OCI-LY7 (cell line): ENCODE data around the gene DPPA5. TPM values are rescaled to one million over a fixed set of nuclear protein-coding genes. Genes with fewer than 3 reads are reported as not detected.
"Not testable (repeated sequence)": the region's sequence is repeated elsewhere in the genome, so short reads cannot be mapped to it uniquely, and the experiment has no call there.

Source experiments
- BruUV-seq: library from RNA; stranded (reverse); fragments of 400-500 nt; replicated peaks from 2 replicates; lab custom pipeline; 2021; lab: Mats Ljungman, UMichigan
- CTCF ChIA-PET: fragments of 300-600 bp; sonication (Branson Sonifier 250); formaldehyde crosslinking; loops from one replicate; lab custom pipeline; 2022; ENCODE audit warnings: antibody characterized with exemption; ENCODE audit not compliant: unreplicated experiment; lab: Charles Lee
- POLR2A ChIA-PET: fragments of 300-600 bp; sonication (Branson Sonifier 250); formaldehyde crosslinking; loops from one replicate; lab custom pipeline; 2022; ENCODE audit warnings: antibody characterized with exemption; lab: Charles Lee
- DNase-seq: peaks from one replicate; pipeline ENCODE4 v3.0.0-alpha.2; 2015; ENCODE audit warnings: low spot score
- H2AFZ ChIP-seq: fragments of 200-600 bp; sonication (generic), shearing (Covaris generic); 2 replicates; pipeline ENCODE4 v1.6.1; 2014; ENCODE audit warnings: mild to moderate bottlenecking, antibody characterized with exemption, low read length, moderate library complexity
- H3K27ac ChIP-seq: fragments of 200-600 bp; sonication (generic); 2 replicates; pipeline ENCODE4 v1.5.1; 2014; ENCODE audit warnings: mixed run types, low read depth, mild to moderate bottlenecking, moderate library complexity, low read length, inconsistent platforms; ENCODE audit not compliant: poor library complexity, severe bottlenecking
- H3K36me3 ChIP-seq: fragments of 200-600 bp; sonication (generic); 2 replicates; pipeline ENCODE4 v1.6.1; 2014; ENCODE audit warnings: mild to moderate bottlenecking, antibody characterized with exemption, low read length, moderate library complexity, mixed read lengths; ENCODE audit not compliant: insufficient read depth
- H3K4me1 ChIP-seq: fragments of 200-600 bp; sonication (generic); 2 replicates; pipeline ENCODE4 v1.5.1; 2014; ENCODE audit warnings: mild to moderate bottlenecking, low read length; ENCODE audit not compliant: insufficient read depth, poor library complexity, severe bottlenecking
- H3K4me2 ChIP-seq: fragments of 200-600 bp; sonication (generic); 2 replicates; pipeline ENCODE4 v1.6.1; 2014; ENCODE audit warnings: mild to moderate bottlenecking, low read length
- H3K4me3 ChIP-seq: fragments of 200-600 bp; sonication (generic); 2 replicates; pipeline ENCODE4 v1.5.1; 2014; ENCODE audit warnings: mild to moderate bottlenecking, low read depth, low read length; ENCODE audit not compliant: poor library complexity, severe bottlenecking
- H3K79me2 ChIP-seq: fragments of 200-600 bp; sonication (generic); 2 replicates; pipeline ENCODE4 v1.6.1; 2016; ENCODE audit warnings: low read depth, mild to moderate bottlenecking, low read length, moderate library complexity, mixed read lengths; ENCODE audit not compliant: insufficient read depth
- H3K9me2 ChIP-seq: fragments of 200-600 bp; sonication (generic); 2 replicates; pipeline ENCODE4 v1.6.1; 2016; ENCODE audit warnings: mild to moderate bottlenecking, low read length, mixed read lengths; ENCODE audit not compliant: insufficient read depth
- H3K9me3 ChIP-seq: fragments of 200-600 bp; sonication (generic); 2 replicates; pipeline ENCODE4 v1.6.1; 2014; ENCODE audit warnings: mild to moderate bottlenecking, mixed run types, low read length, mixed read lengths
- H4K20me1 ChIP-seq: fragments of 200-600 bp; sonication (generic); 2 replicates; pipeline ENCODE4 v1.6.1; 2014; ENCODE audit warnings: mild to moderate bottlenecking, antibody characterized with exemption, low read length, moderate library complexity, mixed read lengths; ENCODE audit not compliant: insufficient read depth
- EZH2phosphoT487 ChIP-seq: fragments of 200-600 bp; sonication (generic); IDR thresholded peaks from 2 replicates; pipeline ENCODE4 v1.6.1; 2018; ENCODE audit warnings: low read depth, borderline replicate concordance, mild to moderate bottlenecking, mixed run types, antibody characterized with exemption, low read length, moderate library complexity, mixed read lengths
- intact Hi-C: fragments of 100-400 bp; cut with micrococcal nuclease; formaldehyde crosslinking; loops from one replicate; pipeline ENCODE4 v1.10.0; 2022; ENCODE audit not compliant: unreplicated experiment
- small RNA-seq: library from RNA; depleted of rRNA; stranded (forward); fragments of <200 nt; gene quantifications from one replicate; pipeline ENCODE3, GENCODE V24; 2014
- total RNA-seq, 2 experiments: library from RNA; depleted of rRNA in 1 of 2; stranded (reverse); fragments of >200 nt in 1 of 2; shearing (Covaris generic) in 1 of 2; gene quantifications; 2 replicates each; pipeline ENCODE4 v1.2.3, GENCODE V29; 2014 to 2022
- TF ChIP-seq, protein P1 (sequence below): fragments of 200-600 bp; sonication (generic); conservative IDR thresholded peaks from 2 replicates; pipeline ENCODE4 v1.5.1; 2014; ENCODE audit warnings: mild to moderate bottlenecking, antibody characterized with exemption, low read length, moderate library complexity, mixed read lengths

DPPA5 gene
- total RNA-seq, 2 experiments from 2014 or later, result not detected

DNA sequence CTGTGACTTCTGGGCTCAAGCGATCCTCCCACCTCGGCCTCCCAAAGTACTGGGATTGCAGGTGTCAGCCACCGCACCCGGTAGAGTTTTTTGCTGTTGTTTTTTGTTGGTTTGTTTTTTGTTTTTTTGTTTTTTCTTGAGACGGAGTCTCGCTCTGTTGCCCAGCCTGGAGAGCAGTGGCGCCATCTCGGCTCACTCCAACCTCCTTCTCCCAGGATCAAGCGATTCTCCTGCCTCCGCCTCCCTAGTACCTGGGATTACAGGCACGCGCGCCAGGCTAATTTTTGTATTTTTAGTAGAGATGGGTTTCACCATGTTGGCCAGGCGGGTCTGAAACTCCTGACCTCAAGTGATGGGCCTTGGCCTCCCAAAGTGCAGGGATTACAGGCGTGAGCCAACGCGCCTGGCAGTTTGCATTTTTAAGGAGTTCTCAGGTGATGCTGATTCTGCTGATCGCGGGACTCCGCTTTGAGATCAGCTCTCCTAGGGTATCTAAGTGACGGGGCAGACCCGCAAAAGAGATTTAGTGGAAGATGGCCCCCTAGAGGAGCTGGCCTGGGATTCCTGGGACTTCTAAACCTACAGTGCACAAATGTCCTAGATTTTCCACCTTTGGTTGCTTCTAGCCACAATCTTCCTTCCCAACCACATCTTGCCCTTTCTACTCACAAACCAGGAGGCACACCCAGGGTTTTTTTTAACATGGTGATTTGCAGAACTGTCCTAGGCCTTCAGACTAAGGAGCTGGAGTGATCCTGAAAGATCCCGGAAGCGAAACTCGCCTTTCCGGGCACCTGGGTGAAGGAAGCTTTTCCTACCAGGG lies 45.2 kb downstream of the DPPA5 start:
- Histone ChIP-seq H2AFZ (peak overlapping the region; percentile 72; the same call in 1 of the 2 replicates), H3K4me1 (peaks cover 34% of the 10 kb centered on the region), H3K9me2 (no peaks in the 10 kb centered on the region), H4K20me1 (no peaks in the 10 kb centered on the region), H3K4me2 (peak overlapping the region; percentile 79), H3K4me3 (peak overlapping the region; percentile 75), H3K27ac (peak overlapping the region; percentile 65), H3K36me3 (peaks cover 18% of the 10 kb centered on the region), H3K79me2 (peaks cover 59% of the 10 kb centered on the region), H3K9me3 (no peaks in the 10 kb centered on the region)
- peak; percentile 61 for DNase-seq
- BruUV-seq, result no TSS peak
- ChIA-PET CTCF (interaction anchor here (0.6 kb wide), 1 partner anchor 237 kb away, joined by 4 read pairs; no protein-coding TSS in a partner anchor), POLR2A (interaction anchor here (0.6 to 2.2 kb wide), 8 partner anchors 152 to 691 kb away, joined by 3 to 10 read pairs (median 4); partner anchors contain the start of genes MTO1 and SLC17A5)
- intact Hi-C loops, result loop anchor here (5.0 kb wide), 2 partner anchors 153 to 213 kb away; partner anchors contain the start of genes EEF1A1 and MTO1
- TF ChIP-seq EZH2phosphoT487, result no peak
- TF ChIP-seq, protein P1, sequence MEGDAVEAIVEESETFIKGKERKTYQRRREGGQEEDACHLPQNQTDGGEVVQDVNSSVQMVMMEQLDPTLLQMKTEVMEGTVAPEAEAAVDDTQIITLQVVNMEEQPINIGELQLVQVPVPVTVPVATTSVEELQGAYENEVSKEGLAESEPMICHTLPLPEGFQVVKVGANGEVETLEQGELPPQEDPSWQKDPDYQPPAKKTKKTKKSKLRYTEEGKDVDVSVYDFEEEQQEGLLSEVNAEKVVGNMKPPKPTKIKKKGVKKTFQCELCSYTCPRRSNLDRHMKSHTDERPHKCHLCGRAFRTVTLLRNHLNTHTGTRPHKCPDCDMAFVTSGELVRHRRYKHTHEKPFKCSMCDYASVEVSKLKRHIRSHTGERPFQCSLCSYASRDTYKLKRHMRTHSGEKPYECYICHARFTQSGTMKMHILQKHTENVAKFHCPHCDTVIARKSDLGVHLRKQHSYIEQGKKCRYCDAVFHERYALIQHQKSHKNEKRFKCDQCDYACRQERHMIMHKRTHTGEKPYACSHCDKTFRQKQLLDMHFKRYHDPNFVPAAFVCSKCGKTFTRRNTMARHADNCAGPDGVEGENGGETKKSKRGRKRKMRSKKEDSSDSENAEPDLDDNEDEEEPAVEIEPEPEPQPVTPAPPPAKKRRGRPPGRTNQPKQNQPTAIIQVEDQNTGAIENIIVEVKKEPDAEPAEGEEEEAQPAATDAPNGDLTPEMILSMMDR, result peak; percentile 67

DNA sequence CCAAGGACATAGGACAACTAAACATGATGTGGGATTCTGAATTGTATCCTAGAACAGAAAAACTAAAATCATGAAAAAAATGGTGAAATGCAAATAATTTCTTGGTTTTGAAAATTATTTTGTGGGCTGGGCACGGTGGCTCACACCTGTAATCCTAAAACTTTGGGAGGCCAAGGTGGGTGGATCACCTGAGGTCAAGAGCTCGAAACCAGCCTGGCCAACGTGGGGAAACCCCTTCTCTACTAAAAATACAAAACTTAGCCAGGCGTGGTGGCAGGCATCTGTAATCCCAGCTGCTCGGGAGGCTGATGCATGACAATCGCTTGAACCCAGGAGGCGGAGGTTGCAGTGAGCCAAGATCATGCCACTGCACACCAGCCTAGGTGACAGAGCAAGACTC lies 50.3 kb downstream of the DPPA5 start:
- POLR2A ChIA-PET, result interaction anchor here (0.5 to 1.5 kb wide), 5 partner anchors 13 to 899 kb away, joined by 3 to 7 read pairs (median 5); no protein-coding TSS in a partner anchor
- H3K4me2 ChIP-seq, result peak overlapping the region; percentile 33
- peaks cover 41% of the 10 kb centered on the region for H3K4me1 ChIP-seq
- H3K9me2 ChIP-seq, intact Hi-C loops, H3K9me3 ChIP-seq, H4K20me1 ChIP-seq, H2AFZ ChIP-seq, CTCF ChIA-PET, BruUV-seq: not testable (repeated sequence)
- peak overlapping the region; percentile 27 for H3K27ac ChIP-seq
- peak; percentile 31 for DNase-seq
- H3K4me3 ChIP-seq, result peak overlapping the region; percentile 19
- peaks cover 77% of the 10 kb centered on the region for H3K79me2 ChIP-seq
- peaks cover 69% of the 10 kb centered on the region for H3K36me3 ChIP-seq

Small RNA genes within 50 kb of the gene (small RNA-seq; reads per million reads assigned to genes)
- gene RPL39P3, result 0.57 reads per million, percentile 14 among the genes with 10 or more reads in this experiment

Other genes with a start within 250 kb of the DPPA5 start
- gene KHDC1L, start 128.8 kb downstream of the DPPA5 start, total RNA-seq (2014; rRNA removed; shearing (Covaris generic)), result 1.1 TPM in 1 of 2 replicates, not detected in the other
- not detected in 2 replicates for gene KHDC1L, start 128.8 kb downstream of the DPPA5 start, total RNA-seq (2022)
- 13.4 and 16.2 TPM in 2 replicates for gene KHDC1, start 91.1 kb downstream of the DPPA5 start, total RNA-seq (2014; rRNA removed; shearing (Covaris generic))
- 22.3 and 22.6 TPM in 2 replicates for gene KHDC1, start 91.1 kb downstream of the DPPA5 start, total RNA-seq (2022)
- gene KHDC3L, start 8.4 kb upstream of the DPPA5 start, total RNA-seq (2014; rRNA removed; shearing (Covaris generic)), result not detected in 2 replicates
- gene KHDC3L, start 8.4 kb upstream of the DPPA5 start, total RNA-seq (2022), result not detected in 2 replicates
- not detected in 2 replicates for gene OOEP, start 15.6 kb upstream of the DPPA5 start, total RNA-seq (2014; rRNA removed; shearing (Covaris generic))
- gene OOEP, start 15.6 kb upstream of the DPPA5 start, total RNA-seq (2022), result not detected in 2 replicates
- gene DDX43, start 40.6 kb upstream of the DPPA5 start, total RNA-seq (2014; rRNA removed; shearing (Covaris generic)), result not detected in 2 replicates
- gene DDX43, start 40.6 kb upstream of the DPPA5 start, total RNA-seq (2022), result not detected in 2 replicates
- 0.18 and 1.3 TPM in 2 replicates for gene CGAS, start 98.0 kb upstream of the DPPA5 start, total RNA-seq (2014; rRNA removed; shearing (Covaris generic))
- 0.40 and 0.42 TPM in 2 replicates for gene CGAS, start 98.0 kb upstream of the DPPA5 start, total RNA-seq (2022)
- 44.0 and 63.8 TPM in 2 replicates for gene MTO1, start 107.5 kb upstream of the DPPA5 start, total RNA-seq (2014; rRNA removed; shearing (Covaris generic))
- gene MTO1, start 107.5 kb upstream of the DPPA5 start, total RNA-seq (2022), result 72.5 and 90.3 TPM in 2 replicates
- 8,152 and 8,173 TPM in 2 replicates for gene EEF1A1, start 166.8 kb upstream of the DPPA5 start, total RNA-seq (2014; rRNA removed; shearing (Covaris generic))
- gene EEF1A1, start 166.8 kb upstream of the DPPA5 start, total RNA-seq (2022), result 8,197 and 8,593 TPM in 2 replicates